Type B pancreatic cell (in vitro differentiated cells): ENCODE results near the gene PARD3. TPM values are rescaled to one million over a fixed set of nuclear protein-coding genes. Genes with fewer than 3 reads are reported as not detected.

Experiments
- DNase-seq: peaks from one replicate; pipeline ENCODE4 v3.0.0; 2021; ENCODE audit warnings: mixed read lengths; ENCODE audit not compliant: unreplicated experiment; ENCODE audit errors: extremely low spot score
- H3K27ac Mint-ChIP-seq: 2 replicates; pipeline ENCODE4 v1.8.0; 2021; ENCODE audit warnings: mild to moderate bottlenecking, mixed read lengths
- H3K27me3 Mint-ChIP-seq: 2 replicates; pipeline ENCODE4 v1.8.0; 2021; ENCODE audit warnings: mixed read lengths
- H3K36me3 Mint-ChIP-seq: 2 replicates; pipeline ENCODE4 v1.8.0; 2021; ENCODE audit warnings: mixed read lengths
- H3K4me1 Mint-ChIP-seq: one replicate; pipeline ENCODE4 v1.8.0; 2021; ENCODE audit warnings: mixed read lengths; ENCODE audit not compliant: unreplicated experiment
- H3K4me3 Mint-ChIP-seq: 2 replicates; pipeline ENCODE4 v1.8.0; 2021; ENCODE audit warnings: mild to moderate bottlenecking, mixed read lengths
- H3K9me3 Mint-ChIP-seq: 2 replicates; pipeline ENCODE4 v1.8.0; 2021; ENCODE audit warnings: mixed read lengths
- CTCF ChIP-seq: fragments of 200-600 bp; sonication (generic); conservative IDR thresholded peaks from 2 replicates; pipeline ENCODE4 v1.5.0; 2021; ENCODE audit warnings: antibody characterized with exemption, mild to moderate bottlenecking
- total RNA-seq: library from RNA; stranded (reverse); gene quantifications from 2 replicates; pipeline ENCODE4 v1.2.1, GENCODE V29; 2021; ENCODE audit warnings: low replicate concordance

Gene PARD3
- total RNA-seq, 1 donor from 2014 or later = 52.3 TPM

DNA sequence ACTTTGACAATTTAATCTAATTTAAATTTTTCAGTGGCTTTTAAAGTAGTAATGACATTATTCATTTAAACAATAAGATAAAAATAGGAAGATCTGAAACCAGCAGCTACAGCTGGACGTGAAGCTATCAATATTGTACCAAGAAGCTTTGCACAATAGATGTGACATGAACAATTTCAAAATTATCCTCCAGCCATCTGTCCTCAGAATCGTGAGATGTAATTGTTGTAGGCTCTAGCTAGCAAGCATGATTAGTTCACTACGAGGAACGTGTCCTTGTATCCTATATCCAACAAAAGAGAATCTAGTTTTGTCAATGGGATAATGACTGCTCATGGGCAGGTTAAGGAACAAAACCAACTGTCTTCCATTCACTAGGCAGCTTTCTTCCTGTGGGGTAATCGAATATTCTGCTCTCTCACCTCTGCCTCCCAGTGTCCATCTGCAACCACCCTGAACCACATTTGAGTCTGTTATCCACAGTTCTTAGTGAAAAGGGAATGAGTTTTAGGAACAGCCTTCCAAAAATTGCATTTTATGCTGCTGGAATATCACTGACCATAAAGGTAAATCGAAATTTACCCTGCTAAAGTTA is 247.3 kb downstream of the PARD3 start:
- no peak overlapping the region for H3K4me3 Mint-ChIP-seq
- H3K9me3 Mint-ChIP-seq = no peaks in the 10 kb centered on the region
- no peak overlapping the region for H3K27ac Mint-ChIP-seq
- H3K4me1 Mint-ChIP-seq = peaks cover 23% of the 10 kb centered on the region
- no peaks in the 10 kb centered on the region for H3K36me3 Mint-ChIP-seq
- no peak for TF ChIP-seq CTCF
- H3K27me3 Mint-ChIP-seq = no peaks in the 10 kb centered on the region
- no peak for DNase-seq

GRCh38 chr10:34565934-34566333 is 249.2 kb downstream of the PARD3 start:
- no peaks in the 10 kb centered on the region for H3K9me3 Mint-ChIP-seq
- no peak for DNase-seq
- H3K4me1 Mint-ChIP-seq = peaks cover 20% of the 10 kb centered on the region
- no peak for TF ChIP-seq CTCF
- H3K27me3 Mint-ChIP-seq = no peaks in the 10 kb centered on the region
- no peaks in the 10 kb centered on the region for H3K36me3 Mint-ChIP-seq
- no peak overlapping the region for H3K27ac Mint-ChIP-seq
- H3K4me3 Mint-ChIP-seq = no peak overlapping the region

DNA sequence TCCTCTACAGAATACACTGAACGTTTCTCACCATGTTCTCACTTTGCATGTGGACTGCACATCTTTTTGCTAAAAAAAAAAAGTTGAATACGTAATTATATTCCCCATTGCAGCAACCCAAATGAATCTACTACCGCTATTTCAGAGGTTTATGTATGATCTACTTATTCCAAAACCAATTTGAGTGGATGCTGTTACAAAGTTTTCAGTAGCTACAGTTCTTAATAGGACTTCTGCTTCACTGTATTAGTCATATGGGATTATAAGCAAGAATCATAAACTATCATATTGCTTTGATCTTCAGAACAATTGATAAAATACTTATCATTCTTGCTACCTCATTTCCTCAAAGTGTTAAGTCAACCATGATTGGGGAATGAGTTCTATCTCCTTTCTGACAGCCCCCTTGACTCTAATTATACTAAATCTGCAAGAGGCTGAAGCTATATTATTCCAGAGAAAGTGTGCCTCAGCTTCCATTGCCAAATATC is 257.0 kb downstream of the PARD3 start:
- H3K9me3 Mint-ChIP-seq = no peaks in the 10 kb centered on the region
- no peak overlapping the region for H3K27ac Mint-ChIP-seq
- no peak overlapping the region for H3K4me3 Mint-ChIP-seq
- H3K36me3 Mint-ChIP-seq = peaks cover 10% of the 10 kb centered on the region
- H3K27me3 Mint-ChIP-seq = no peaks in the 10 kb centered on the region
- H3K4me1 Mint-ChIP-seq = peaks cover 4% of the 10 kb centered on the region
- no peak for DNase-seq
- TF ChIP-seq CTCF = no peak

DNA sequence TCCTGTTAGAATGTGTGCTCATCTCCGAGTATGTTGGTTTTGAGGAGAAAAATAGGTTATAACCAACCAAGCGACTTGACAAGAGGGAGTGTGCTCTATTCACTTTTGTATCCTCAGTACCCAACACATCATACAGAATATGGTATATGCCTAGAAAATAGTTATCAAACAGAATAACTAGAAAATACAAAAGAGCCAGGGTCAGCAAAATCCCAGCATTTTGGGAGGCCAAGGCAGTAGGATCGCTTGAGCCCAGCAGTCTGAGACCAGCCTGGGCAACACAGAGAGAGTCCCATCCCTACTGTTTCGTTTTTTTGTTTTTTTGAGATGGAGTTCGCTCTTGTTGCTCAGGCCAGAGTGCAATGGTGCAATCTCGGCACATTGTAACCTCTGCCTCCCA is 257.9 kb downstream of the PARD3 start:
- DNase-seq = no peak
- Mint-ChIP-seq H3K4me1 (peaks cover 4% of the 10 kb centered on the region), H3K4me3 (no peak overlapping the region), H3K27ac (peak overlapping the region; percentile 29), H3K36me3 (peaks cover 10% of the 10 kb centered on the region), H3K9me3 (no peaks in the 10 kb centered on the region), H3K27me3 (no peaks in the 10 kb centered on the region)
- no peak for TF ChIP-seq CTCF

GRCh38 chr10:34555653-34556052 is 259.4 kb downstream of the PARD3 start:
- Mint-ChIP-seq H3K27ac (no peak overlapping the region), H3K4me3 (no peak overlapping the region), H3K9me3 (no peaks in the 10 kb centered on the region), H3K27me3 (no peaks in the 10 kb centered on the region), H3K36me3 (peaks cover 13% of the 10 kb centered on the region), H3K4me1 (peaks cover 9% of the 10 kb centered on the region)
- no peak for TF ChIP-seq CTCF
- no peak for DNase-seq
